Stimulated activated CD4-positive, alpha-beta T cell treated with anti-CD3 and anti-CD28 coated beads, TNF-alpha, amount 100 ng/mL, for 48 hours (primary cell): ENCODE results near the gene NEK9.
"Not testable (repeated sequence)": the region's sequence is repeated elsewhere in the genome, so short reads cannot be mapped to it uniquely, and the experiment has no call there.

Experiments
- DNase-seq, 3 donors: peaks; one replicate each; pipeline ENCODE4 v3.0.0-alpha.2; 2020; ENCODE audit warnings: low read depth in 3 of 3

Gene NEK9

DNA sequence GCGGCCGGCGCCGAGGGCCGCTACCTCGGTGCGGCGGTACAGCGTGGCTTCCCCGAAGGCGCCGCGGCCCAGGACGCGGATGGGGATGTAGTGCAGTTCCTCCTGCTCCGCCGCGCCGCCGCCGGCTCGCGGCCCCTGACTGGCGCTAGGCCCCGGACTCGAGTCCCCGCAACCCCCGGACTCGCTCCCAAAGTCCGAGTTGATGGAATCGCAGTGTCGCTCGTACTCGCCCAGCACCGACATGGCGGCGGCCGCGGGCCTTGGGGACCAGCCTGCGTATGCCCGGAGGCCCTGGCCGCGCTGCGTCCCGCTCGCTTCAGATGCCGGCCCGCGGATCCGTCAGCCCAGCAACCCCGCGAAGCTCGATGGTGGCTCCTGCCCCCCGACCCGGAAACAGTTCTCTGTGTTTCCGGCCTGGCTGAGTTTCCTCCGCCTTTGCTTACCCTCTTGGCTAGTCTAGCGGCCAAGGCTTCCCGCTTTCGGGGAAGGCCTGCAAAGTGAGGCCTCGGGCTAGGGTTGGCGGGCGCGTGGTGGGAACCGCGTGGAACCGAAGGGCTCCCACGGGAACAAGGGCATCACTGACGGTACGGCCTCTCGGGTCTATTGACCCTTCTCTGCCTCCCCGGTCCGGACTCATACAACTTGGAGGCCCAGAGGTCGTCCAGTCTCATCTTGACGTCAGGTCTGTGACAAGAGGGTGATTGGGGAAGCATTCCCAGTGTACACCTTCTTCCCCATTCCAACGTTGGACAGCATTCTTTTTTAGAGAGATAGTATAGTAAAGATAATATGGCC, at the start of gene NEK9:
Gene NEK9 (minus strand): TSS at position 370 of the 795 bp plus-strand sequence. CDS start 127 bp downstream, at position 243.
- DNase-seq, result peak; percentile 82 to 87 (median 84)

DNA sequence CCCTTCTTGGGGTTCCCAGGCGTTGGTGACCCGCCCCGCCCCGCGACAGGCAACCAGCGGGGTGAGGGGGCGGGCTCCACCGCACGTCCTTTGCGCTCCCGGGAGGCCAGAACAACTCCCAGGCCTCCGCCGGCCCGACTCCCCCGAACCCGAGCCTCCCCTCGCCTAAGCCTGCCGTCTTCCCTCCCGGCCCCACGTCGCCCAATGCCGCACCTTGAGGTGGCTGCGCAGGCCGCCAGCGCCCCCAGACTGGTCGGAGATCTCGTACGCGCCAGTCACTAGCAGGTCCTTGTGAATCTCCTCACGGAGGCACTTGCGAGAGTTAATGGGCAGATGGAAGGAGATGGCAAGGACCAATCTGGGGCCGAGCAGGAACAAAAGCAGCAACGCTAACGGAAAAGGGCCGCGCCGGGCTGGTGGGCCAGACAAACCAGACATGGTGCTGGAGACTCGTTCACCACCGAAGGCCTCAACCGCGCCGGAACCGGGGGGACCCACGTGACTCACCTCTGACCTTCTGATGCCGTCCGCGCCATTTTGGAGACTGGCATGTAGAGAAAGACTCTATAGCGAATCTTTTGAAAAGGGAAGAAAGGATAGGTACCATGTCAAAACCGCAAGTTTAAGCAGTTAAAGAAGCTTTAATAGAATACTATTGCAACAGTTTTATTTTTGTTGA, 49.4 kb upstream of the NEK9 start, which contains the start of gene TMED10:
Gene TMED10 (minus strand): TSS at position 471 of the 679 bp plus-strand sequence. CDS start 33 bp downstream, at position 438.
- DNase-seq, result peak; percentile 82 to 86 (median 86)

DNA sequence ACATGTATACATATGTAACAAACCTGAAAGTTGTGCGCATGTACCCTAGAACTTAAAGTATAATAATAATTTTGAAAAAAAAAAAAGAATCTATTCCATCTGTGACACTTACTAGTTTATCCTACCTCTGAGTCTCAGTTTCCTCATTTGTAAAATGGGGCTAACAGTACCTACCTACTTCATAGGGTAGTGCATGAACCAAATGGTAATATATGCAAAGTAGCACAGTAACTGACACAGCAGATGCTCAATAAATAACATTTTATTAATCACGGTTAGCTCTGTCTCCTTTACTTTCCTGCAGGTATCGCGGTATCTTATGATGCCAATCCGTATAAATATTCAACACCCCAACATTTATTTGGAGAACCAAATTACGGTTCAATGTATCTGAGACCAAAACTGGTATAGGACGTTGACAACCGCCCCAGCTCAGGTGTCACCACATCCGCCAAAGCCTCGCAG, 48.9 kb upstream of the NEK9 start:
- DNase-seq, result no peak

DNA sequence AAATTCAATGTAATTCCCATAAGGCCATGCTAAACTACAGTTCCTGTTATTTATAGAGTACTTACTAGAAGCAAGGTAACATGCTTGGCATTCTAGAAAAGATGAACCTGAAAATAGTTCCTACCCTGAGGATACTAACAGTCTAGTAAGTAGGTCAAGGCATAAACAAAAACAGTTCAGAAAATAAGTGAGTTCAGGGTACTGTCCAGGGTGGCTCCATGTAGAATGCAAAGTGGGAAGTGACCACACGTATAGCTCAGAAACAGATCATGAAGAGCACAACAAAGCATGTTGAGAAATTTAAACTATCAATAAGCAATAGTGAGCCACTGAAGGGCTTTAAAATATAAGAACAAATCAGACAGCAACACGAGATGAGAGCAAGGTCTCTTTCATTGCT, 47.2 kb upstream of the NEK9 start:
- no peak for DNase-seq

DNA sequence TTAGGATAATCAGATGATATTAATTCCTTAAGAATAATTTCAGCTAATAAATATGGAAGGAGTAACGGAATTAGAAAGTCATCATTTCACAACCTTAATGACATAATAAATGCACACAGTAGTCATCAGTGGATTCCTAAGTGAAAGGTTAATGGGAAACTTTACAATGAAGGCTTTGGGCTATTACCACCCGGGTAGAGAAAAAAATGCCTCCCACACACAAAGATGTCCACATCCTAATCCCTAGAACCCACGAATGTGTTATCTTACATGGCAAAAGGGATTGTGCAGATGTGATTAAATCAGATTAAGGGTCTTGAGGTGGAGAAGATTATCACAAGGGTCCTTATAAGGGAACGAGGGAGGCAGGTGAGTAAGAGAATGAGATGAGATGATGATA, 43.9 kb upstream of the NEK9 start:
- no peak for DNase-seq

DNA sequence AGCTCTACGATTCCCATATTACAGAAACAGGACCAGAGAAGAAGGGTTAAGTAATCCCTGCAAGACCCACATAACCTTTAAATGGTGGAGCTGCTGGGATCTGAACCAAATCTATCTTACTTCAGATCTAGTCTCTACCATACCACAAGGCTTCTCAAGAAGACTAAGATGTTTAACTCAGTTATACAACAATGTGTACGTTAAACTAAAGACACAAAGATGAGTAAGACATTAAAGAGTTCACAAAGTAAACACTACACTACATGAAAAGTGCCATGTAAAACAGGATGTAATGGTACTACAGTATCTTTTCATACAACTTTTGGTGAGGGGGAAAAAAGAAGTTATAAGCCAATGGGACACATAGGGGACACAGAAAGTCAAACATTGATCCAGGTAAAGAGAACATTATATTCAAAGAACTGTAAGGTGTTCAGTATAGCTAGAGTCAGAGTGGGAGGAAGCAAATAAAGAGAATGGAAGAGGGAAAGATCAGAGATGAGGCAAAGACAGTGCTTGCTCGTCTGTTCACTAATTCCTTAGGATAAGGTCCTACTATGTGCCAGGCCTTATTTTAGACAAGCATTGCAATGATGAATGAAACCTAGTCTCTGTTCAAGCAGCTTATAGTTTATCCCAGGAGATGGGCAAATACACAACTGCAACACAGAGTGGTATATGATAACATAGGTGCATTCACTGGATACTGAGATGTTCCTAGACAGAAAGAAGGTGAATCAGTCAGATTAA, 41.9 kb upstream of the NEK9 start:
- no peak for DNase-seq

DNA sequence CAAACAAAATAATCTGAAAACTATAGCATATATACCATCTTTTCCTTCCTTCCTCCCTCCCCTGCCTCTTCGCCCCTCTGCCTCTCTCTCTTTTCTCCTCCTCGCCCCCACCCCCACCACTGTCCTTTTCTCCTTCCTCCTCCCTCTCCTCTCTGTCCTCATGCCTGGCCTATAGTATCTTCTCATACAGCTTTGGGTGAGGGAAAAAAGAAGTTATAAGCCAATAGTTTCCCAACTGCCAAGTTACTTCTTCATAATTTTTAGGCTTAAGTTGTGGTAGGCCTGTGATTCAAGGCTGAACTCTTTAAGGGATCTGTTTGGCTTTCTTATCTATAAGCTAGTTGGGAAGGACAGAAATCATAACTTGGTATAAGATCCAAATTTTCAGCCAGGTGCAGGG, 40.5 kb upstream of the NEK9 start:
- DNase-seq, result no peak

DNA sequence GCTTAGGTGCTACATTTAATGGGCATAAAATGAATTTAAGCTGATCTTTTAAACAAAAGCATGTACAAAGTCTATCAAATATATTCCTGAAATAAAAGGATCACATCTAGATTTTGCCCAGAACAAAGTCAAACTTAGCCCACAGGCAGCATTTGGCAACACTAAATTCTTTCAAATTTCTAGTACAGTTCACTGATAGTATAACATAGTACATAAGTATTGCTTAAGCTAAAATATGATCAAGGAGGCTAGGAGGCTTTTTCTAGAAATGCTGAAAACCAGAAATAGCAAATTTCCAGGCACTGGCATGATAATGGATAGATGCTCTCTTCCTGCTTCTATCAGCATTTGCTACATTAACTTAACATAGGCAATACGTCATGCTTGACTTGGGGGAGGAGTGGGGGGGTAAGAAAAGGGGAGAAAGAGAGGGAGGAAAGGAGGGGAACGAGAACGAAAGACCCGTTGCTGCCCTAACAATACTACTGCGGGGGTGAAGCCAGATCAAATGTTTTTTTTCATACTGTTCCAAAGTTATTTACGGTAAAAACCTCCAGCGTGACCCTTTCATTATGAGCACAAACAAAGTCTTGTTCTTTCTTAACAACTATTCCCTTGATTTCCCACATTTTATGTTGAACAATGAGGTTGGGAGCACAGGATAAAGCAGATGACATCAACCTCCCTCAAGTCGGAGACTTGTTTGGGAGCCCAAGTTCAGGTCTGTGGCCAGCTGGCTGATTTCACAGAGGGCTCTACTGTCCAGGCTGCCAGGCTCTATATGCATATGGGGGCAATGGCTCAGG, 38.9 kb upstream of the NEK9 start:
- DNase-seq, result no peak

DNA sequence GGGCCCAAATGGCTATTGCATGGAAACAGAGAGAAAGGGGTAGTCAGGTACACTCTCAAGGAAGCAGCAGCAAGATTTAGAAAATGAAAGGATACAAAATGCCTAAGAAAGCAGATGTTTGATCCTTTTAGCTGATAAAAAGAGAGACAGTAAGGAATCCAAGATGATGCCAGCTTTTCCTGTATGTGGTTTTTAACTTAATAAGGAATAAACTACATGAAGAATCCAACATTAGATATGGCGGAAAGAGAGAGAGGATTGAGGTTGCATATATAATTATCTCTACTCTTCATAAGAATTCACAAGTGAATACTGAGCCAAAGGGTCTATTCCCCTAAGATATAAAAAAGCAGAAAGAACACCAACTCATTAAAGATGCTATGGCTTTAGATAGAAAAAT, 38.0 kb upstream of the NEK9 start:
- no peak for DNase-seq

DNA sequence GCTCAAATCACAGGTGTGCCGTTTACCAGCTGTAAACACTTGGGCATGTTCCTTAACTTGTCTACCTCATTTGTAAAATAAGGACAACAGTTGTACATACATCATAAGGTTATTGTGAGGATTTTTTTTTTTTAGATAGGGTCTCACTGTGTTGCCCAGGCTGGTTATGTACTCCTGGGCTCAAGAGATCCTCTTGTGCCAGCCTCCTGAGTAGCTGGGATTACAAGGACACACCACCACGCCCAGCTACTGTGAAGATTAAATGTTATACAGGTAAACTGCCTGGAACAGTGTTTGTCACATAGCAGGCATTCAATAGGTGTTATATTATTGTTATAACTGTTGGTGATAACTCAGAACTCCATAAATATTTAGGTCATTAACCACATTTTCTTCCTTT, 36.8 kb upstream of the NEK9 start:
- no peak for DNase-seq

DNA sequence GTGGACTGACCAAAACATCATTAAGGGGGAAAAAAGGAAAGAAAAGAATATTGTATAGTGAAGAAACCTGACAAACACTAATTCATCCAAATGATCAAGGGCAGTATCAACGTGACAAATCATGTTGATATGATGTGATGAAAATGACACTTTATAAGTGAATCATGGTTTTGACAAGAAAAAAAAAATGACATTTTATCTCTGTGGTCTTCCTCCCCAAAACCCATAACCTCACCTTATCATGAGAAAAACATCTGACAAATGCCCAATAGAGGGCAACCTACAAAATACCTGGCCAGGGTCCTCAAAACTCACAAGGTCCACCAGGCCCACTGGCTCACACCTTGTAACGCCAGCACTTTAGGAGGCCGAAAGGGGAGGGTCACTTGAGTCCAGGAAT, 35.8 kb upstream of the NEK9 start:
- no peak for DNase-seq

DNA sequence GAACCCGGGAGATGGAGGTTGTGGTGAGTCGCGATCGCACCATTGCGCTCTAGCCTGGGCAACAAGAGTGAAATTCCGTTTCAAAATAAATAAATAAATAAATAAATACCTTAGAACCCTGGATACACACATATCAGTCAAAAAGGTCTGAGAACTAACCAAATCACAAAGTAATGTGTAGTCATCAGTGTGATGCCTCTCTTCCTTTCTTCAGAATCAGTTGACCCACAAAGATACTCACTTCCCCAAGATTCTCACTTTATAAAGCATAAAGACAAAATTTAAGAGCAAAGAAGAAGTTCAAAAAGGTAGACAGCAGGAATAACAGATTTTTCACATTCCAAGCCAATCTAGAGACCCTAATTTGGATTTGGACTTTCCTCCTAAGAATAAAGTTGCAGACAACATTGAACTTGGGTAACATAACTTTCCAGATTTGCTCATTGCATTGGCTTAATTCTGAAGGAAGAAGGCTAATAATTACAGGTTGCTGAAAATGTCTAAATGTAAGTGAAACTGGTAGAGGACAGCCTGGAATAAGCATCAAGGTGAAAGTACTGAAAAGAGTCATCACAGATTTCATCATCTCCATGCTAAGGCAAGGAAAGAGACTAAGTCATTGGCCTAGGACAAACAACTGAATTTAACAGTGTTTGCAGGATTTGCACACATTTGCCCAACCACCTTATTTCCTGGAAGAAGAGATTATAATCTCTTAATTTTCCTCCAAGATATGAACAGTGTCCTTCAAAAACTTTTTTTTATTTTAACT, 32.2 kb upstream of the NEK9 start:
- DNase-seq, result no peak

DNA sequence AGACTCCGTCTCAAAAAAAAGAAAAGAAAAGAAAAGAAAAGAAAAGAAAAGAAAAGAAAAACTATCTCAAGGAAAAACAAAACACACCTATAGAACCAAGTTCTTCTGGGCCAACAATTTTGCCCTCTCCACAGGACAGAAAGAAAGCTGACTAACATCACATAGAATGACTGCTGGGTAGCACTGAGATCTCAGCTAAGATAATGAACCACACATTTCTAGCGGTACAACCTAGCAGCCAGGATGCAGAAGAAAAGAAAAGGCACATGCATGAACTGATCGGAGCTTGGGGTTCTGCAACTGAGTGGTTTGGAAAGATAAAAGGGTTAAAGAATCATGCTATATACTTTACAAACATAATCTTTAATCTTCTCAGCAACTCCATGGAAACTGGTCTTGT, 30.1 kb upstream of the NEK9 start:
- no peak for DNase-seq

DNA sequence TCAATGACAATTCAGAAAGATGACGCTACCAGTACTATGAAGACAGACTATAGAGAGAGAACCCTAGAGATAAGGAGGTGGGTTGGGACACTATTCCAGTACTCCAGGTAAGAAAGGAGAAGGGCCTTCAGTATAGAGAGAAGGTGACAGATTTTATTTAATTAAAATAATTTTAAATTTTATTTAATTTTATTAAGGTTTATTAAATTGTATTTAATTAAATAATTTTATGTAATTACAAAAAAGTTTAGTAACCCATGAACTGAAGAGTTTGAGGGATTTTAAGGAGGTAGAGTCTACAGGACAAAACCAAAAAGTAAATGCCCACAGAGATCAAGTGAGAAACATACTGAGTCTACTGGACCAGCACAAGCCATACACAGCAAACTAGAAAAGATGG, 29.3 kb upstream of the NEK9 start:
- DNase-seq, result no peak

DNA sequence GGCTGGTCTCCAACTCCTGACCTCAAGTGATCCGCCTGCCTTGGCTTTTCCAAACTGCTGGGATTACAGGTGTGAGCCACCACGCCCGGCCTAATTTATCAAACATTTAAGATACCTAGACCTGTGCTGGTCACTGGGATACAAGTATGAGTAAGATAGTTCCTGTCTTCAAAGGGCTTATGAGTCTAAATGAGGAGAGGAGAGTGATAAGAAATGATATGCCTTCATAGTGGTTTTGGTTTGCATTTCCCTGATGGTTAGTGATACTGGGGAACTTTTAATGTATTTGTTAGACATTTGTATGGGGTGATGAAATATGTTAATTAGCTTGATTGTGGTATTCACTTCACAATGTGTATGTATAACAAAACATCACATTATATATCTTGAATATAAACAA, 28.3 kb upstream of the NEK9 start:
- no peak for DNase-seq

DNA sequence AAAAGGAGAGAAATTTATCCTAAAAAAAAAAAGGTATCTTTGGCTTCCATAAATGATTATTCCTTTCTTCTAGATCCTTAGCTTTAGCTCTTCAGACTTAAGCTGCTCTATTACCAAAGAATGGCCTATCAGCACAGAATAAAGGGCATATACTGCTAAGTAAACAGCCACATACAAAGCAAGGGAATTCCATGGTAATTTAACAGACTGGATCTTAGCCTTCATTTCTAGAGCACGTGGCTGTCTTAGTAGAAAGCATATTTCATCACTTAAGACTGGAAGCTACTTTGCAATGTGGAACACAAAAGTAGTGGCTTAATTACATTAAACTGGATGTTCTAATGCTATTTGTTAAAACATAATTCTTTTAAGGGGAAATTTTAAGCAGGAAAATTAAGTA, 26.4 kb upstream of the NEK9 start:
- DNase-seq, result no peak

DNA sequence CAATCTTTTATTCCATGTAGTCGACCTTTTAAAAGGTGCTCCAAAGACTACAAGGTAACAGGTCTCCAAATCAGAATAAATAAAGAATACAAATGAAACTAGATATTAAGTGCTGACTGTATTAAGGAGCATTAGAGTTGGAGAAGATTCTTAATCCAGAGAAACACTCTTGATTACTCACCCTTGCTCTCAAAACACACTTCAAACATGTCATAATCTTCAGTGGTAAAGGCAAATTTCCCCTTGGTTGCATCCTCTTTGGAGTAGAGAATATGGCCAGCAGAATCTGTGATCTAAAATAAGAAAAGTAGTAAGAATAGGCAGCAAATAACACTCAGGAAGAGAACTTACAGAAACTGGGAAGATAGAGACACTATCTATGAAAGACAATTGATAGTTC, 25.0 kb upstream of the NEK9 start:
- DNase-seq, result no peak

DNA sequence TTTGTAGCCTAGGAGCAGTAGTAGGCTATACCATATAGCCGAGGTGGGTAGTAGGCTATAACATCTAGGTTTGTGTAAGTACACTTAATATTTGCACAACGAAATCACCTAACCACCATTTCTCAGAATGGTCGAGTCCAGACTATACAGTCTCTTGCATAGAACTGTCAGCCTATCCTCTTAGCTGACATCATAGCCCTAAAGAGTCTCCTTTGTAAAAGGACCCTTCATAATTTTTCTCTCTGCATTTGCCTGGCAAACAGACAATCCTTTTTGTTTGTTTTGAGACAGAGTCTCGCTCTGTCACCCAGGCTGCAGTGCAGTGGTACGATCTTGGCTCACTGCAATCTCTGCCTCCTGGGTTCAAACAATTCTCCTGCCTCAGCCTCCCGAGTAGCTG, 23.8 kb upstream of the NEK9 start:
- not testable (repeated sequence) for DNase-seq

DNA sequence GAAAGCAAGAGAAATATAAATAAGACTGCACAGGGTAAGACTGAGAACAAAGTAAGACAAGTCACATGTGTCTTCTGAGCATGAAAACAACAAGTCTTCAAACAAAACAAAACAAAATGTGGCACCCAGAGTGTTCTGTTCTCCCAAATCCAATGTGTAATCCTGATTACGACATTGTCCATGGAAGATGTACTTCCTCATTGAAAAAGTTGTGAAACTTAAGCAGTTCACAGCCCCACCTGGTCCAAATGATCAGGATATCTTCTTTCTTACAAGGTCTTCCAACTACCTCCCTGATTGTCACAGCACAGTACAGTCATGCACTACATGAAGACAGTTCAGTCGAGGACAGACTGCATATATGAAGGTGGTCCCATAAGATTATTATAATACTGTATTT, 23.3 kb upstream of the NEK9 start:
- no peak for DNase-seq

DNA sequence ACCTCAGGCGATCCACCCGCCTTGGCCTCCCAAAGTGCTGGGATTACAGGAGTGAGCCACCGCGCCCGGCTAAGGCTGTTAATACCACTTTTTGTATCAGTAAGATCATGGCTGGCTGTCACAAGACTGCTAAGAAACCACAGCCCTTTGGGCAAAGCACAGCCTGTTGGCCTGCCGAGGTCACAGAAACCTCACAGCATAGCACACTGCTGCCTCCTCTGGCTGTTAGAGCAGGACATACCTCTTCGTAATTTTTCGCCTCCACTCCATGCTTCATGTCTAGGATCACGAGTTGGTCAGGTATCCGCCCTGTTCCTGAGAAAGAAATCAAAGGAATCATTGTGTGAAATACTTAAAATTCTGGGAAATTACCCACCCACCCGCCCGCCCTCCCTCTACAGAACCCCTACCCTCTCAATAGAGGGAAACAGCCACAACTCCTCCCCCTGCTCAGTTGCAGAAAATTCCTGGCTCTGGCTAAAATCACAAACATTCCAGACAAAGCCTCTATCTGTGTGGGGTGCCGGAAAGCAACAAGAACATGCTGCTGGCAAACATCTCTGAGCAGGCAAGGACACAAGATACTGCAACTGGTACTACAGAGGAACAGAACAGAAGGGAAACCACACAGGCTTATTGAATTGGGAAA, 20.7 kb upstream of the NEK9 start:
- DNase-seq, result no peak
